ENCODE measurements around the gene MMP17.

DNA sequence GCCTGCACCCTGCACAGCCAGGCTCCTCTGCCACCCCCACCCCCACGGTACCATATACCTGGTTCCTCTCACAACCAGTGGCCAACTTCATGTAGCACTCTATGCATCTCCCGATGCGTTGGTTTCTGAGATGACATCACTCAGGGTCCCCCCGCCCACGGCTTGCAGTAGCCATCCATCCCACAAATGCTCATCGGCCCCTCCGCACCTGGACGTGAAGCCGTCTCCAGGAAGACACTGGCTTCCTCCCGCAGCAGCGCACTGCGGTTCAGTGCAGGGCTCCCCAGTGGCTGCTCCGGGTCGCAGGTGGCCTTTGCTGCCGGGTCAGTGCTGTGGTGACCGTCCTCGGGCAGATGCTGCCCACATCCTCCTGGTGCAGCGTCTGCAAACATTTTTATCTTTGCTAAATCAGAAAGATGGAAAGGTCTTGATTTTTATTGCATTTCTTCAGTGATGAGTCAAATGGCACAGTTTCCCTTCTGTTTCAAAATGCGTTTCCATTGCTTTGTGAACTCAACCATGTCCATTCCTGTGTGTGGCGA lies 27.5 kb upstream of the MMP17 start:
- TF ChIP-seq CTCF (conservative IDR thresholded peaks at IDR 0.05; ENCODE audit: low read length) (no peak), EZH2phosphoT487 (IDR thresholded peaks at IDR 0.05; ENCODE audit: borderline replicate concordance, low read depth, low read length) (no peak)

All from OCI-LY7 (cell line).